Neural progenitor cell (in vitro differentiated cells): ENCODE data around the gene LAPTM4A. TPM values are rescaled to one million over a fixed set of nuclear protein-coding genes. Genes with fewer than 3 reads are reported as not detected.

Experiments
- DNase-seq: peaks from one replicate; pipeline ENCODE4 v3.0.0-alpha.2; 2016; ENCODE audit warnings: low spot score
- H2AFZ ChIP-seq: fragments of 200-600 bp; sonication (generic); replicated peaks from 2 replicates; pipeline ENCODE4 v1.6.1; 2016; ENCODE audit warnings: antibody characterized with exemption
- H3F3A ChIP-seq: fragments of 200-600 bp; sonication (generic); 2 replicates; pipeline ENCODE4 v1.6.1; 2016; ENCODE audit warnings: antibody characterized with exemption, low read depth
- H3K27ac ChIP-seq: fragments of 200-600 bp; sonication (generic); 2 replicates; pipeline ENCODE4 v1.5.1; 2016; ENCODE audit warnings: mild to moderate bottlenecking
- H3K27me3 ChIP-seq: fragments of 200-600 bp; sonication (generic); 2 replicates; pipeline ENCODE4 v1.6.1; 2016; ENCODE audit warnings: mild to moderate bottlenecking, moderate library complexity
- H3K36me3 ChIP-seq: fragments of 200-600 bp; sonication (generic); 2 replicates; pipeline ENCODE4 v1.5.1; 2016
- H3K4me1 ChIP-seq: fragments of 200-600 bp; sonication (generic); 2 replicates; pipeline ENCODE4 v1.6.1; 2016; ENCODE audit warnings: mixed run types
- H3K4me2 ChIP-seq: fragments of 200-600 bp; sonication (generic); 2 replicates; pipeline ENCODE4 v1.6.1; 2016
- H3K4me3 ChIP-seq: fragments of 200-600 bp; sonication (generic); 2 replicates; pipeline ENCODE4 v1.5.1; 2016
- H3K79me2 ChIP-seq: fragments of 200-600 bp; sonication (generic); 2 replicates; pipeline ENCODE4 v1.6.1; 2016; ENCODE audit warnings: low read depth
- H3K9ac ChIP-seq: fragments of 200-600 bp; sonication (generic); 2 replicates; pipeline ENCODE4 v1.6.1; 2016
- H3K9me3 ChIP-seq: fragments of 200-600 bp; sonication (generic); 2 replicates; pipeline ENCODE4 v1.5.1; 2016; ENCODE audit warnings: low read depth
- H4K20me1 ChIP-seq: fragments of 200-600 bp; sonication (generic); 2 replicates; pipeline ENCODE4 v1.6.1; 2016; ENCODE audit warnings: low read depth
- H3K27ac Mint-ChIP-seq: 3 replicates; pipeline ENCODE4 v1.8.0; 2021; ENCODE audit warnings: mixed read lengths
- H3K27me3 Mint-ChIP-seq: 2 replicates; pipeline ENCODE4 v1.8.0; 2022; ENCODE audit warnings: low read depth, mild to moderate bottlenecking, inconsistent platforms, moderate library complexity, mixed read lengths; ENCODE audit not compliant: insufficient read depth
- H3K36me3 Mint-ChIP-seq: 3 replicates; pipeline ENCODE4 v1.8.0; 2021; ENCODE audit warnings: mixed read lengths
- H3K4me1 Mint-ChIP-seq: 3 replicates; pipeline ENCODE4 v1.8.0; 2021; ENCODE audit warnings: mixed read lengths
- H3K4me3 Mint-ChIP-seq: 3 replicates; pipeline ENCODE4 v1.8.0; 2021; ENCODE audit warnings: mild to moderate bottlenecking, moderate library complexity, mixed read lengths
- H3K9me3 Mint-ChIP-seq: 3 replicates; pipeline ENCODE4 v1.8.0; 2020; ENCODE audit warnings: mixed read lengths
- EZH2 ChIP-seq: fragments of 200-600 bp; sonication (generic); IDR thresholded peaks from 2 replicates; pipeline ENCODE4 v1.6.1; 2017; ENCODE audit warnings: antibody characterized with exemption, mild to moderate bottlenecking, moderate library complexity
- EZH2phosphoT487 ChIP-seq: fragments of 200-600 bp; sonication (generic); IDR thresholded peaks from 2 replicates; pipeline ENCODE4 v1.6.1; 2017; ENCODE audit warnings: antibody characterized with exemption
- total RNA-seq: library from RNA; depleted of rRNA; stranded (reverse); fragments of >200 nt; gene quantifications from 2 replicates; pipeline ENCODE4 v1.2.3, GENCODE V29; 2015; ENCODE audit warnings: low replicate concordance
- TF ChIP-seq, protein P1 (sequence below): fragments of 200-600 bp; sonication (generic); IDR thresholded peaks from 2 replicates; pipeline ENCODE4 v1.5.1; 2017; ENCODE audit warnings: antibody characterized with exemption, mild to moderate bottlenecking

The LAPTM4A gene
- total RNA-seq, 1 donor from 2014 or later, result 205 TPM

DNA sequence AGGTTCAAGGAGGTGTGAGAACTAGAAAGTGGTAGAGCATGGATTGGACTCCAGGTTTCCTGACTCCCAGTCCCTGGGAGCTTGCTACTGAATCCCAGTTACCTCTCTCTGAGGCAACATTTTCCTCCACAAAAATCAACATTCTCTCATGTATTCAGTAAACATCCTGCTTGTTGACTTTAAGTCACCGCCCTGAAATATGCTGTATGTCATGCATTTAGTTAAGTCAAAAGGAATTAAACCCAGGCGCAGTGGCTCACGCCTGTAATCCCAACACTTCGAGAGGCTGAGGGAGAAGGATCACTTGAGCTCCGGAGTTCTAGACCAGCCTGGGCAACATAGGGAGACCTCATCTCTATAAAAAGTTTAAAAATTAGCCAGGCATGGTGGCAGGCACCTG lies 42.7 kb downstream of the LAPTM4A start:
- no peak overlapping the region for H3K4me3 Mint-ChIP-seq
- DNase-seq, result no peak
- TF ChIP-seq, protein P1, sequence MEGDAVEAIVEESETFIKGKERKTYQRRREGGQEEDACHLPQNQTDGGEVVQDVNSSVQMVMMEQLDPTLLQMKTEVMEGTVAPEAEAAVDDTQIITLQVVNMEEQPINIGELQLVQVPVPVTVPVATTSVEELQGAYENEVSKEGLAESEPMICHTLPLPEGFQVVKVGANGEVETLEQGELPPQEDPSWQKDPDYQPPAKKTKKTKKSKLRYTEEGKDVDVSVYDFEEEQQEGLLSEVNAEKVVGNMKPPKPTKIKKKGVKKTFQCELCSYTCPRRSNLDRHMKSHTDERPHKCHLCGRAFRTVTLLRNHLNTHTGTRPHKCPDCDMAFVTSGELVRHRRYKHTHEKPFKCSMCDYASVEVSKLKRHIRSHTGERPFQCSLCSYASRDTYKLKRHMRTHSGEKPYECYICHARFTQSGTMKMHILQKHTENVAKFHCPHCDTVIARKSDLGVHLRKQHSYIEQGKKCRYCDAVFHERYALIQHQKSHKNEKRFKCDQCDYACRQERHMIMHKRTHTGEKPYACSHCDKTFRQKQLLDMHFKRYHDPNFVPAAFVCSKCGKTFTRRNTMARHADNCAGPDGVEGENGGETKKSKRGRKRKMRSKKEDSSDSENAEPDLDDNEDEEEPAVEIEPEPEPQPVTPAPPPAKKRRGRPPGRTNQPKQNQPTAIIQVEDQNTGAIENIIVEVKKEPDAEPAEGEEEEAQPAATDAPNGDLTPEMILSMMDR, result no peak
- TF ChIP-seq EZH2phosphoT487 (no peak), EZH2 (no peak)

DNA sequence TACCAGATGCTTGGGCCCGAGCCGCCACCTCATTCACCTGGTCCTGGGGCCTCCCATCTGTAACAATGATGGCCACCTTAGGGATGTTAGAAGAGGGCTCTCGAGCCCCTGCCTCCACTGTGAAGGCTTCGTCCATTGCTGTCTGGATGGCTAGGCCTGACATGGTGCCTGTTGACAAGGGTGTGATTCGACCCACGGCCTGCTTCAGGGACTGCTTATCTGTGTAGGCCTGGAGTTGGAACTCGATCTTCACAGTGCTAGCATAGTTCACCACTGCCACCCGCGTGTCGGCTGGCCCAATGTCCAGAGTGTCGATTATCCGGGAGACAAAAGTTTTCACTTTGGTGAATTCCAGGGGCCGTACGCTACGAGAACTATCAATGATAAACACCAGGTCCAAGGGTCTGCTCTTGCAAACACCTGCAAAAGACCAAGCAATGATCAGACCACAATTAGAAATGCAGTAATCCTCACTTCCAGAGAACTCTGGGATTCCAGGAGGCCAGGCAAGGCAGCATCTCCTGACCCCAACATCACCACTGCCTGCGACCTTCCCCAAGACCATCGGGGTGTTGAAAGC lies 45.4 kb downstream of the LAPTM4A start:
- Mint-ChIP-seq H3K4me3 (no peak overlapping the region), H3K4me1 (no peaks in the 10 kb centered on the region), H3K27ac (no peak overlapping the region), H3K9me3 (no peaks in the 10 kb centered on the region), H3K36me3 (no peaks in the 10 kb centered on the region), H3K27me3 (peaks cover 2% of the 10 kb centered on the region)
- Histone ChIP-seq H3K9ac (no peak overlapping the region), H3F3A (no peaks in the 10 kb centered on the region), H3K36me3 (no peaks in the 10 kb centered on the region), H3K9me3 (no peaks in the 10 kb centered on the region), H3K79me2 (no peaks in the 10 kb centered on the region), H3K4me3 (no peak overlapping the region), H3K27ac (no peak overlapping the region), H3K4me1 (no peaks in the 10 kb centered on the region), H3K4me2 (no peak overlapping the region), H4K20me1 (no peaks in the 10 kb centered on the region), H2AFZ (no peak overlapping the region), H3K27me3 (peaks cover 20% of the 10 kb centered on the region)
- TF ChIP-seq, protein P1, result no peak
- TF ChIP-seq EZH2 (no peak), EZH2phosphoT487 (no peak)
- DNase-seq, result no peak

More for the DNA sequence above, 42.7 kb downstream of the LAPTM4A start:
- Histone ChIP-seq H3K4me2 (no peak overlapping the region), H3K79me2 (no peaks in the 10 kb centered on the region), H3K9me3 (no peaks in the 10 kb centered on the region), H3K4me3 (no peak overlapping the region), H3K27ac (no peak overlapping the region), H3K9ac (no peak overlapping the region), H3F3A (peaks cover 20% of the 10 kb centered on the region), H3K4me1 (peaks cover 12% of the 10 kb centered on the region), H2AFZ (no peak overlapping the region), H4K20me1 (peaks cover 2% of the 10 kb centered on the region), H3K27me3 (peaks cover 47% of the 10 kb centered on the region), H3K36me3 (no peaks in the 10 kb centered on the region)
- Mint-ChIP-seq H3K9me3 (peaks cover under 1% of the 10 kb centered on the region), H3K27ac (no peak overlapping the region), H3K4me1 (peaks cover 13% of the 10 kb centered on the region), H3K36me3 (no peaks in the 10 kb centered on the region), H3K27me3 (peaks cover 17% of the 10 kb centered on the region)

DNA sequence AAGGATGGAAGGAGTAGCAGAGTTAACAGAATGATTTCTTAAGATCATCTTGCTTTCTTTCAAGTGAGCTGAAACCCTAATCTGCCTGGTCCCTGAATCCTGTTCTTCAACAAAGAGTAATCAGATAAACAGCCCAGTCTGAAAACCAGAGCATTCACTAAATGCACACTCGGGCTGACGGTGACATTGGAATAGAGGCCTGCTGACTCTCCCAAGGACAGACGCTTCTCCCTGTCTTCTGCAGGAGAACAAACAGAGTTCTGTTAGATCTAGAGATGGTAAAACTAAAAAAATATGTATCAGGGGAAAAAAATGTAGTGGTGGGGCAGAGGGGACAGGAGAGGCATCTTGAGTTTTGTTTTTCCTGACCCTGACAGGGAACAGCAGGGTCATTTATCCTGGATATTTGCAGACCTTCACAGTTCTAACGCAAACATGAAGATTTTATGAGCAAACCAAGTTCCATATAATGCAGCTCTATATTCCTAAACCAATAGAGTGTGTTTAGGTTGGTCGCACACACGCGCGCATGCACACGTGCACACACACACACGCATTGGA lies 46.3 kb downstream of the LAPTM4A start:
- TF ChIP-seq EZH2 (no peak), EZH2phosphoT487 (no peak)
- TF ChIP-seq, protein P1, result no peak
- Histone ChIP-seq H3K4me3 (no peak overlapping the region), H2AFZ (no peak overlapping the region), H3K4me1 (no peaks in the 10 kb centered on the region), H3K36me3 (no peaks in the 10 kb centered on the region), H3K9me3 (no peaks in the 10 kb centered on the region), H3K27ac (no peak overlapping the region), H3K4me2 (no peak overlapping the region), H4K20me1 (no peaks in the 10 kb centered on the region), H3K79me2 (no peaks in the 10 kb centered on the region), H3F3A (no peaks in the 10 kb centered on the region), H3K27me3 (peaks cover 12% of the 10 kb centered on the region), H3K9ac (no peak overlapping the region)
- H3K4me3 Mint-ChIP-seq, result no peak overlapping the region
- H3K27ac Mint-ChIP-seq, result no peak overlapping the region
- DNase-seq, result no peak
- no peaks in the 10 kb centered on the region for H3K4me1 Mint-ChIP-seq
- H3K27me3 Mint-ChIP-seq, result no peaks in the 10 kb centered on the region
- no peaks in the 10 kb centered on the region for H3K36me3 Mint-ChIP-seq
- no peaks in the 10 kb centered on the region for H3K9me3 Mint-ChIP-seq
